ENCODE data around the gene GABRG3. TPM values are rescaled to one million over a fixed set of nuclear protein-coding genes. Genes with fewer than 3 reads are reported as not detected.

The GABRG3 gene
- polyA plus RNA-seq, 1 donor (not counting 4 experiments of a cell fraction or from before 2014, with no cell fraction given) = not detected

DNA sequence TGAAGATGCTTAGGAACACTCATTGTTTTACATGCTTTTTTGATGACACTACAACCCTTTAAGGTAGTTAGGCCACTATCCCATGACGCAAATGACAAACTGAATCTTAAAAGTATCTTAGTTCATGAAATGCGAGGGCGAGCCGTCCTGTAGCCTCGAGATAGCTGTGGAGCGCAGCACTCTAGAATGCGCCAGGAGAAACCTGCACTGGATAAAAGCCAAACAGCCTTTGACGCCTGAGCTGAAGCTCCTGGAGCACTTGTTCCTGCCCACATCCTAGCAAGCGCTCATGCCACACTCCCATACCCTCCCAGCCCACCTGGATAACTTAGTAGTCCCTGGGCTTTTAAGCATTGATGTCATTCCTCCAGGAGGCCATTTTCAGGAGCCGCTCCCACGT is 516.9 kb downstream of the GABRG3 start:
- no peaks in the 10 kb centered on the region for H4K20me1 ChIP-seq (ENCODE audit: control insufficient read depth, extremely low read depth, insufficient read depth, low read length)
- dilution Hi-C loops (cut with MboI; ENCODE audit: extremely low pct_ligation_motif_present, low sequenced_read_pairs) = no loop called here
- no peaks in the 10 kb centered on the region for H3K9me3 ChIP-seq (ENCODE audit: control insufficient read depth, low read depth, low read length)

DNA sequence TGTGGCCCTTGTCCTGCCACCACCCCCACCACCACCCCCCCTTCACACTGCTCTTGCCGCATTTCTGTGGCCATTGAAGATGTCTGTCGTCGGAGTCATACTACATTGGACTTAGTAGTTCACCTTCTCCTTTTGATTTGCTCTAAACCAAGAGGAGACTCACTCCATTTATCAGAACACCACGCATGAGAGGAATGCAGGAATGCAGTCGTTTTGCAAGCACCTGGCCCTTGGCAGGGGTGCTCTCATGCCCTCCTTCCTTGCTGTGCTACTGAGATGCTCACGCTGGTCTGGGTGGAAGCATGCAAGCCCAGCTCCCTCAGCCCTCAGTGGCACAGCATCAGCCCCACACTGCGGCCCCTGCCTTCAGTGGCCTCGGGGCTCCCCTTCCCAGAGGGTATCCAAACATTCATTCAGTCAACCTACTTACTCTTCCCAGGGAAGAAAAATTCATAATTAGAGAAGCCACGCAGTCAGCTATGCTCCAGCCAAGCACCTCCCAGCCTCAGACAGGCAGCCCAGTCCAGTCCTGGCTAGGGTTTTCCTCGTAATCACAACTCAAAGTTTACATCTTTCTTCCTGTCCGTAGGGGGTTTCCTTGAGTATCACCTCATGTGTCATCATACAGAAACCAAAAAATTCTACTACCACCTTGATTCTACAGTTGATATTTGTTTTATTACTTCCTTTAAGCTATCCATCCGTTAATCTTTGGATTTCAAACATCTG is 520.0 kb downstream of the GABRG3 start:
- Histone ChIP-seq H3K79me2 (ENCODE audit: control insufficient read depth, insufficient read depth, low read length) (no peaks in the 10 kb centered on the region), H3K4me3 (ENCODE audit: control insufficient read depth in 2 of 3, extremely low read depth in 1 of 3, insufficient read depth in 2 of 3, low read depth in 1 of 3, low read length in 3 of 3) (no peak overlapping the region), H2AFZ (ENCODE audit: control insufficient read depth, low read length) (no peak overlapping the region), H3K9me1 (ENCODE audit: control insufficient read depth, extremely low read depth, insufficient read depth, low read length) (no peaks in the 10 kb centered on the region), H3K36me3 (ENCODE audit: control insufficient read depth in 2 of 2, extremely low read depth in 1 of 2, insufficient read depth in 2 of 2, low read length in 2 of 2) (no peaks in the 10 kb centered on the region), H3K9me3 (ENCODE audit: control insufficient read depth, low read depth, low read length) (no peaks in the 10 kb centered on the region), H3K4me1 (ENCODE audit: control insufficient read depth, extremely low read depth, insufficient read depth, low read length) (peaks cover 12% of the 10 kb centered on the region), H4K20me1 (ENCODE audit: control insufficient read depth, extremely low read depth, insufficient read depth, low read length) (no peaks in the 10 kb centered on the region), H3K27ac (ENCODE audit: control insufficient read depth, insufficient read depth, low read length) (no peak overlapping the region), H3K4me2 (ENCODE audit: control insufficient read depth, extremely low read depth, insufficient read depth, low read depth, low read length) (no peak overlapping the region), H3K9ac (ENCODE audit: control insufficient read depth, extremely low read depth, insufficient read depth, low read length) (no peak overlapping the region), H3K27me3 (ENCODE audit: control insufficient read depth, extremely low read depth, insufficient read depth, low read length) (no peaks in the 10 kb centered on the region)
- no peak for DNase-seq (ENCODE audit: low read depth, low spot score)
- dilution Hi-C loops (cut with MboI; ENCODE audit: extremely low pct_ligation_motif_present, low sequenced_read_pairs) = no loop called here
- TF ChIP-seq, protein P1, sequence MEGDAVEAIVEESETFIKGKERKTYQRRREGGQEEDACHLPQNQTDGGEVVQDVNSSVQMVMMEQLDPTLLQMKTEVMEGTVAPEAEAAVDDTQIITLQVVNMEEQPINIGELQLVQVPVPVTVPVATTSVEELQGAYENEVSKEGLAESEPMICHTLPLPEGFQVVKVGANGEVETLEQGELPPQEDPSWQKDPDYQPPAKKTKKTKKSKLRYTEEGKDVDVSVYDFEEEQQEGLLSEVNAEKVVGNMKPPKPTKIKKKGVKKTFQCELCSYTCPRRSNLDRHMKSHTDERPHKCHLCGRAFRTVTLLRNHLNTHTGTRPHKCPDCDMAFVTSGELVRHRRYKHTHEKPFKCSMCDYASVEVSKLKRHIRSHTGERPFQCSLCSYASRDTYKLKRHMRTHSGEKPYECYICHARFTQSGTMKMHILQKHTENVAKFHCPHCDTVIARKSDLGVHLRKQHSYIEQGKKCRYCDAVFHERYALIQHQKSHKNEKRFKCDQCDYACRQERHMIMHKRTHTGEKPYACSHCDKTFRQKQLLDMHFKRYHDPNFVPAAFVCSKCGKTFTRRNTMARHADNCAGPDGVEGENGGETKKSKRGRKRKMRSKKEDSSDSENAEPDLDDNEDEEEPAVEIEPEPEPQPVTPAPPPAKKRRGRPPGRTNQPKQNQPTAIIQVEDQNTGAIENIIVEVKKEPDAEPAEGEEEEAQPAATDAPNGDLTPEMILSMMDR (optimal IDR thresholded peaks at IDR 0.05 in 1 of 3, IDR thresholded peaks at IDR 0.05 in 1 of 3, conservative IDR thresholded peaks at IDR 0.05 in 1 of 3; ENCODE audit: extremely low read depth in 1 of 3, insufficient read depth in 2 of 3, low read length in 3 of 3) = no peak
- no peak for TF ChIP-seq EZH2 (IDR thresholded peaks at IDR 0.05; ENCODE audit: low read length)
- no peak for FAIRE-seq

More for the DNA sequence above, 516.9 kb downstream of the GABRG3 start:
- no peak for FAIRE-seq
- Histone ChIP-seq H3K27ac (ENCODE audit: control insufficient read depth, insufficient read depth, low read length) (no peak overlapping the region), H3K9ac (ENCODE audit: control insufficient read depth, extremely low read depth, insufficient read depth, low read length) (no peak overlapping the region), H3K27me3 (ENCODE audit: control insufficient read depth, extremely low read depth, insufficient read depth, low read length) (no peaks in the 10 kb centered on the region), H3K4me2 (ENCODE audit: control insufficient read depth, extremely low read depth, insufficient read depth, low read depth, low read length) (no peak overlapping the region), H3K9me1 (ENCODE audit: control insufficient read depth, extremely low read depth, insufficient read depth, low read length) (no peaks in the 10 kb centered on the region), H3K4me3 (ENCODE audit: control insufficient read depth in 2 of 3, extremely low read depth in 1 of 3, insufficient read depth in 2 of 3, low read depth in 1 of 3, low read length in 3 of 3) (no peak overlapping the region), H2AFZ (ENCODE audit: control insufficient read depth, low read length) (no peak overlapping the region), H3K79me2 (ENCODE audit: control insufficient read depth, insufficient read depth, low read length) (no peaks in the 10 kb centered on the region), H3K36me3 (ENCODE audit: control insufficient read depth in 2 of 2, extremely low read depth in 1 of 2, insufficient read depth in 2 of 2, low read length in 2 of 2) (no peaks in the 10 kb centered on the region), H3K4me1 (ENCODE audit: control insufficient read depth, extremely low read depth, insufficient read depth, low read length) (peaks cover 12% of the 10 kb centered on the region)
- TF ChIP-seq, protein P1 (optimal IDR thresholded peaks at IDR 0.05 in 1 of 3, IDR thresholded peaks at IDR 0.05 in 1 of 3, conservative IDR thresholded peaks at IDR 0.05 in 1 of 3; ENCODE audit: extremely low read depth in 1 of 3, insufficient read depth in 2 of 3, low read length in 3 of 3) = no peak
- no peak for TF ChIP-seq EZH2 (IDR thresholded peaks at IDR 0.05; ENCODE audit: low read length)
- no peak for DNase-seq (ENCODE audit: low read depth, low spot score)
